ENCODE results near the gene UNCX.
A peak's percentile ranks its signal among the peaks of the same experiment; 100 is the strongest.

UNCX gene

DNA sequence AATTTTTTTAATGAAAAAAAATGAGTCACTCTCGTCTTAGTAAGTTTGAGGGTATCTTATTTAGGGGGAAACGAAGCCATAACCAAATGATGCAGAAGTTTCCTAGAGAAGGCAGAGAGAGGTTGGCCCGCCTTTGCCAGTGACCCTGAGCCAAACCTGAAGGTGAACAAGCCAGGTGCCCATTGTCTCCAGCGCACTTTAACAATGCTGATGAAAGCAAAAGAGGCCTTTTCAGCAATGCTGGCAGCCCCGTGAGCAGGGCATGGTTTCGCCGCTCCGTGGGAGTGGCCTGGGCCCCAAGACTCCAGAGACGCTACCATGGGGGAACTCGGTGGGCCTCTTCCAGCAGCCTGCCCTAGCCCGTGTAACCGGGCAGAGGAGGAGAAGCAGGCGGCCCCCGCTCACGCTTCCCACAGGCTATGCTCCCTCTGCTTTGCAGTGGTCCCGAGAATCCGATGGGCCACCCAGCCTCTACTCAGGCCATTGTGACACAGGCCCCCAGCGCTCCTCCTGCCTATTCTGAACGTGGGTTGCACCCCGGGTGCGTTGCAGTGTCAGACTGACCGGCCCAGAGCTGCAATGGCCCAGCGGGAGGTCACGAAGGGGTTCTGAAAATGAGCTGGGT, 14.0 kb upstream of the UNCX start:
- no peak for DNase-seq

GRCh38 chr7:1219498-1219897, 13.2 kb upstream of the UNCX start:
- DNase-seq, result no peak

GRCh38 chr7:1220000-1220726, 12.5 kb upstream of the UNCX start:
- DNase-seq, result no peak

DNA sequence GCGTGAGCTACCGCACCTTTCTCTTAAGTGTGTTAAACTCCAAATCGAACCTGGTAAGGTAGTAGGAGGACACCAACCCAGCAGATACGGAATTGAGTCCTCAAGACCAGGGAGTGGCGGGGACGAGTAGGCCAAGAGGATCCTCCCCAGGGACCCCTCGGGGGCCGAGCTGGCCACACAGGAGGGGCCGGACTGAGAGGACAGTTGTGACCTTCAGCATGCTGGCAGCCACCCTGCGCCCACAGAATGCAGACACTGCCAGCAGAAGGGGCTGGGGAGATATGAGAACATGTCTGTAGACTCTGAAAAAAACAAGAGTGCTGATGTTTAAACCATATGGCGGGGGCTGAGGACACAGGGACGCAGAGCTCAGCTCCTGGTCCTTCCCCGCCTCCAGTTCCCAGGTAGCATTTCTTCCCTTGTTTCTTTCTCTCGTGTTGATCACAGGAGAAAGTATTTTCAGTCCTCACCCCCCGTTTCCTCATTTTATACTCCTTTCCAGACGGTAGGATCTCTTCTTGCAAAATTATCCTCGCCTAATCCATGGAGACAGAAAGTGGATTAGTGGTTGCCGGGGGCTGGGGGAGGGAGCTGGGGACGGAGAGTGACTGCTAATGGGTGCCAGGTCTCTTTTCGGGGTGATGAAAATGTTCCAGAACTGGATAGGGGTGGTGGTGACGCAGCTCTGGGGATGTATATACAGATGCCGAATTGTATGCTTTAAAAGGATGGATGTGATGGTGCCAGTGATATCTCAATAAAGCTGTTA, 11.5 kb upstream of the UNCX start:
- no peak for DNase-seq

DNA sequence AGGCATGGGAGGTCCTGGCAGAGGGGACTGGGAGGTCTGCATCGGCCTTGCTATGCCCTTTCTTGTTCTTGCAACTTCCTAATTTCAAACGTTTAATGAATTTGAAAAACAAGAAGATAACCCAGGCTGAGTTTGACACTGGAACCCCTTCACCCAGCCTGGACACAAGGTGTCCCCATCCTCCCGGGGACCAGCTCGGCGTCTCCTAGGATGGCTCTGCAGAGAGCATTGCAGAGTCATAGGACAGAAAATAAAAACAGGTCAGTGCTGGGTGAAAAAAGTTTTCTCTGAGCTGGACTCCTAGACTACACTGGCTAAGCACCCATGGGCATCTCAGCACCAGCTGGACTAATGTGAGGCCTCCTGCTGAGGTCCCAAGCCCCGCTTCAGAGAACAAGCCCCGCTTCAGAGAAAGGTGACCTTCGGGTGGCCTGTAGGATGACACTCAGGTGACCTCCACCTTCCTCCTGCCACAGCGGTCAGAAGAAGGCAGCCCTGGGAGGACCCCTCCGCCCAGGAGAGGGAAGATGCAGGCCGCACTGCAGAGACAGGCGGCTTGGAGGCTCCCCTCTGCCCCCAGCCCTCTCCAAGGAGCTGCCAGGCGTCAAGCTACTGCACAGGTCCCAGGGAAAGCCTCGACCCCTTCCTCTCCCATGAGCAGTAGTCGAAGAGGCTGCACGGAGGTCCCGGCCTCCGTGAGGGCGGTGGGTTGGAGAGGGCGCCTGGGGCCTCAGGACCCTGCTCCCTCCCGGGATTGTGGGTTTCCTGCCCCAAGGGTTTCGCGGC, 9.3 kb upstream of the UNCX start:
- no peak for DNase-seq

- DNase-seq, result peak; percentile 55
Measured at GRCh38 chr7:1224086-1224716, 8.5 kb upstream of the UNCX start.

DNA sequence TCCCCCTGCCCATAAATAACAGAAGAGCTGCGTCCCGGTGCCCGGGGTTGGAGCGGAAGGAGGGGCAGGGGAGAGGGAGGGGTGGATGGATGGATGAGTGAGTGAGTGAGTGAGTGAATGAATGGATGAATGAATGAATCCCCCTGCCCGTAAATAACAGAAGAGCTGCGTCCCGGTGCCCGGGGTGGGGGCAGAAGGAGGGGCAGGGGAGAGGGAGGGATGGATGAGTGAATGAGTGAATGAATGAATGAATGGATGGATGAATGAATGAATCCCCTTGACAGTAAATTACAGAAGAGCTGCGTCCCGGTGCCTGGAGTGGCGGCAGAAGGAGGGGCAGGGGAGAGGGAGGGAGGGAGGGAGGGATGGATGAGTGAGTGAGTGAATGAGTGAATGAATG, 7.6 kb upstream of the UNCX start:
- no peak for DNase-seq

- DNase-seq, result no peak
Measured at GRCh38 chr7:1225441-1226185, 7.1 kb upstream of the UNCX start.

GRCh38 chr7:1226186-1226901, 6.3 kb upstream of the UNCX start:
- DNase-seq, result no peak

DNA sequence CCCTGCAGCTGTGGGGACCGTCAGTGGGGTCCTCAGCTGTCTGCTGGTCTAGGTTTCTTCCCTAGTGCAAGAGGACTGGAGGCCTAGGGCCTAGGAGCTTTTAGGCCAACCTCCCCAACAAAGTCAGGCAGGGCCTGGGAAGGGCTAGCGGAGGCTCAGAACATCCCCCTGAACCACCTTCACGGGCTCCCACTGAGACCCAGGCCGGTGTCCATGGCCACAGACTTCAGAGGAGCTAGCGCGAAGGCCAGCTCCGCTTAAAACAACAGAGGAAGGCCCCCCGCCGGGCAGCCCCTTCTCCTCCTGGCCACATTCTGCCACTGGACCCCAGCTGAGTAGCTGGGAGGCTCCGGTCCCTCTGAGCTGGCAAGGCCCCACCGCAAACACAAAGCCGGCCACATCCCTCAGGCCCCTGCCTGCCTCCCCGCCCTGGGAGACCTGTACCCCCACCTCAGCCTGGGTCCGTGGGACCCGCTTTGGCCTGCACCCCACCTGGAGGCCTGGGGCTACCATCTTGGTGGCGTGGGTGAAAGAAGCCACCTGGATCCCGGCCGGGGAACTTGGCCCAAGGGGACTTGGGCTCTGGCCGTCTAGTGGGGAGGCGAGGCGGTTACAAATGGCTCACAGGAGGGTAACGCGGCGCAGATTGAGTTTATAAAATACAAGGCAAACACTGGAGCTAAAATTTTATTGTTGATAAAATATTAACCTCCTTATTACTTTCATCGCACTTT, 5.4 kb upstream of the UNCX start:
- DNase-seq, result no peak

DNA sequence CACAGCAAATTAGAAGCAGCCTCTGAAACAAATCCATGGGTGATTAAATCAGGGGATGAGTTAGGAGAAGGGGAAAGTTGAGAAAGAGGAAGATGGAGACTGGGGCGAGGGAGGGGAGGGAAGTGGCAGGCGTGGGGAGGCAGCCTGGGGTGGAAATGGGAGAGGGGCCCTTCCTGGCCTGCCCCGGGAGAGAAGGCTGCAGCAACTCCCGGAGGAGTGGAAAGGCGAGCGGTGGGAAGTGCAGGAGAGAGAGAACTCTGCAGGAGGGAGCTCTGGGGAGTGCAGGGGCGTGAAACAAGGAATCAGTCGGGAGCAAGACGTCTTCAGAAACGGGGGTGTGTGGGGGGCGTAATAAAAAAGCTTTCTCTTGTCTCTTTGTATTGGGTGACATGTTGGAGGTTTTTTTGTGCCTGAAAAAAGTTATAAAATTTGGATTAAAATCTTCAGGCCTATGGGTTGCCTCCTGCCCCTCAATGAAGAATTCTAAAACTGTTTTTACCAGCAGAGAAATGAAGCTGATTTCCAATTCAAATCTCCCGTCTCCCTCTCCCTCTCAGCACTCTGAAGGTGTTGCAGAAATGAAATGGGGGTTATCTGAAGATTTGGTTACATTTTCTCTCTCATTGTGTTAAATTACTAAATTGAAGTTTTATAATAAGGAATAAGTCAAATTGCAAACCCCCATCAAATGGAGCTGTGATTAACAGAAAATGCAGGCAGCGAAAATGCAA, 4.7 kb upstream of the UNCX start:
- no peak for DNase-seq

- no peak for DNase-seq
Measured at GRCh38 chr7:1228545-1229201, 4.0 kb upstream of the UNCX start.

DNA sequence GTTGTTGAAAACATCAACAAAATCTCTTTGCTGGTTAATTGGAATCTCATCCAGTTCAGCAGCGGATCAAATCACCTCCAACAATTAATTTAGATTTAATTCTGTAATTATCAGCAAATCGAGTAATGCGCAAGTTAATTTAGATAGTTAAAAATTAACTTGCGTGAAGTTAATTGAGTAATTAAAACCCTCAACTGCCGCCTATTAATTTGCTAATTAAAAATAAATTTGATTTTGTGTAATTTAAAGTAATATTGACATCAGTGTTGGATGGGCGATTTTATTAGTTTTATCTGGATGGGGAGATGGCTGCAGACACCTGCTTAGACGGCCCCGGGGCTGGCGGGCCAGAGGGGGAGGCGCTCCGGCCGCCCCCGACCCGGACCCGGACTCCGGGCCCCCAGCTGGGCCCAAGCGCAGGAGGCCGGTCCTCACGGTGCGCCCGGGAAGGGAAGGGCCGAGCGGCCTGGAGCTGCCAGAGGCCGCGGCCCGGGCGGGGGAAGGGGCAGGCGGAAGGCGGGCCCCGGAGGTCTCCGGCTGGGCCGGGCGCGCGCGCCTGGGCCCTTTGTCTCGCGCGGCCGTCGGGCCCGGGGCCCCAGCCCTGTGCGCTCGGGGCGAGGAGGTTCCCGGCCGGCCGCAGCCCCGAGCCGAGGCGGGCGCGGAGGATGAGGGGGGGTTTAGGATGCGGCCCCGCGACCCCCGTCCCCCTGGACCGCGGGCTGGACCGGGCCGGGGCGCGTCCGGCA, 3.3 kb upstream of the UNCX start:
- DNase-seq, result peak; percentile 10

- no peak for DNase-seq
Measured at GRCh38 chr7:1229956-1230355, 2.7 kb upstream of the UNCX start.

GRCh38 chr7:1230411-1231213, 2.1 kb upstream of the UNCX start:
- DNase-seq, result no peak

DNA sequence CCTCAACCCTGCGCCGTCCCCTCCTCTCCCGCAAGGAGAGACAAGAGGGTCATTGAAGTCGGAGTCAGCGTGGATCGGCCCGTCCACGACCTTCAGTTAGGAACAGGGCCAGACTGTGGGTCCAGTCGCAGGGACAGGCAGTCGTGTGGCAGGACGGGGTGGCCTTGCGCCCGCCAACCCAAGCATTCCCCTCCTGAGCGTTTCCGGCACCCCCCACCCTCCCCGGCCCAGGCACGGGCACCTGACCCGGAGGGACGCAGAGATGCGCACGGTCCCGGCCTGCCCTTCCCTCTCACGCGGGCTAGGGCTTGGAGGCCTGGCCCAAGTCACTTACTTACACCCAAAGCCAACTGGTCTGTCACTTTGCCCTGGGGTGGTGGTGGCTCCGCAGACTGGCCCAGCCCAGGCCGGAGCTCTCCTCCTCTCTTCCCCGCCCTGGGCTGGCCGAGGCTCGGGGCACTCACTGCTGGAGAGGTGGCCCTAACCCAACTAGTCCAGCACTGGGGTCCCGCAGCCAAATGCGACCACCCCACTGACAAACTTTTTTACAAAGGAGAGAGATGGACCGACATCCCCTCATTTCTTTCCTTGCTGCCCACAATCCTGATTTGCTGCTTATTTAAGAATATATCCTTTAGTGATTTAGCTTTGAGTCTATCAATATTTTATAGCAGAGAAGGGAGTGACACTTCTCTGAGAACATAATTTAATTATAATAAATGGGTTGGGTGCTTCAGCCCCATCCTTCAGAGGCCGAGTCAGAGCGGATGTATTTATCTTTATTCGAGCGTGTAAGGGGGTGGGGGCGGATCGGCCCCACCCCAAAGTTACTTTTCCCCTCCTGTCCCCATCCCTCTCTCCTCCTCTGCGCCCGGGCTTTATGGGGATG, 1.2 kb upstream of the UNCX start:
- DNase-seq, result no peak

GRCh38 chr7:1232103-1232466, 587 bp upstream of the UNCX start:
- DNase-seq, result no peak
